Measurements from ENCODE around the gene PSD4. TPM values are rescaled to one million over a fixed set of nuclear protein-coding genes. Genes with fewer than 3 reads are reported as not detected.

The PSD4 gene
- total RNA-seq, 4 donors from 2014 or later = 53.8 to 102 (median 88.0) TPM

GRCh38 chr2:113187771-113188170, 14.0 kb downstream of the PSD4 start:
- H3K27ac ChIP-seq = no peak overlapping the region

DNA sequence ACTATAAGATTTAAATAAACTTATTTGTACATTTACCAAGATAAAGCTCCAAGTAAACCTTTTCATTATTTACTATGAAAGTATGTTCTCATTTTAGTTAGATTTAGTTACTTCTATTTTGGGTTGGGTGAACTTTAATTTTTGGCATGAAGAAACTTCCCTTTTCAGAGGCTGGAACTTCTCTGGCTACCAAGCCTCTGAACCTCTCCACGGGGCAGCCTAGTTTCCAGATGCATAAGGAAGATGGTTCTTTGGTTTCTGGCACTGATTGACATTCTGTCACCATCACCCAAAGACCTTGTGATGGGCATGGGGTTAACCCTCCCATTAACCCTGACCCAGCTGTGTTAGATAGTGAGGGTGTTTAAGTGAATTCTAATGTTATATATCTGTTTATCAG, 17.1 kb downstream of the PSD4 start:
- Histone ChIP-seq H3K4me3 (no peak overlapping the region), H3K27ac (no peak overlapping the region), H3K9me3 (no peaks in the 10 kb centered on the region), H3K36me3 (peaks cover 5% of the 10 kb centered on the region), H3K4me1 (no peaks in the 10 kb centered on the region), H3K27me3 (no peaks in the 10 kb centered on the region)
- TF ChIP-seq POLR2A (IDR thresholded peaks at IDR 0.05) = no peak
- TF ChIP-seq POLR2AphosphoS5 (IDR thresholded peaks at IDR 0.05) = no peak
- TF ChIP-seq, protein P1, sequence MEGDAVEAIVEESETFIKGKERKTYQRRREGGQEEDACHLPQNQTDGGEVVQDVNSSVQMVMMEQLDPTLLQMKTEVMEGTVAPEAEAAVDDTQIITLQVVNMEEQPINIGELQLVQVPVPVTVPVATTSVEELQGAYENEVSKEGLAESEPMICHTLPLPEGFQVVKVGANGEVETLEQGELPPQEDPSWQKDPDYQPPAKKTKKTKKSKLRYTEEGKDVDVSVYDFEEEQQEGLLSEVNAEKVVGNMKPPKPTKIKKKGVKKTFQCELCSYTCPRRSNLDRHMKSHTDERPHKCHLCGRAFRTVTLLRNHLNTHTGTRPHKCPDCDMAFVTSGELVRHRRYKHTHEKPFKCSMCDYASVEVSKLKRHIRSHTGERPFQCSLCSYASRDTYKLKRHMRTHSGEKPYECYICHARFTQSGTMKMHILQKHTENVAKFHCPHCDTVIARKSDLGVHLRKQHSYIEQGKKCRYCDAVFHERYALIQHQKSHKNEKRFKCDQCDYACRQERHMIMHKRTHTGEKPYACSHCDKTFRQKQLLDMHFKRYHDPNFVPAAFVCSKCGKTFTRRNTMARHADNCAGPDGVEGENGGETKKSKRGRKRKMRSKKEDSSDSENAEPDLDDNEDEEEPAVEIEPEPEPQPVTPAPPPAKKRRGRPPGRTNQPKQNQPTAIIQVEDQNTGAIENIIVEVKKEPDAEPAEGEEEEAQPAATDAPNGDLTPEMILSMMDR (IDR thresholded peaks at IDR 0.05) = no peak
- TF ChIP-seq EP300 (IDR thresholded peaks at IDR 0.05) = no peak
- no peak for DNase-seq (ENCODE audit: low spot score in 2 of 2)
- 48% methylated on average over 1 of the region's 1 CpG for WGBS

More at GRCh38 chr2:113187771-113188170, 14.0 kb downstream of the PSD4 start:
- DNase-seq (ENCODE audit: low spot score in 2 of 2) = no peak
- Histone ChIP-seq H3K27me3 (no peaks in the 10 kb centered on the region), H3K9me3 (no peaks in the 10 kb centered on the region), H3K4me3 (no peak overlapping the region), H3K36me3 (peaks cover 8% of the 10 kb centered on the region), H3K4me1 (peaks cover 6% of the 10 kb centered on the region)
- TF ChIP-seq POLR2AphosphoS5 (IDR thresholded peaks at IDR 0.05) (no peak), POLR2A (IDR thresholded peaks at IDR 0.05) (no peak), EP300 (IDR thresholded peaks at IDR 0.05) (no peak)
- TF ChIP-seq, protein P1 (IDR thresholded peaks at IDR 0.05) = no peak
- WGBS = 86% methylated on average over 6 of the region's 6 CpGs

DNA sequence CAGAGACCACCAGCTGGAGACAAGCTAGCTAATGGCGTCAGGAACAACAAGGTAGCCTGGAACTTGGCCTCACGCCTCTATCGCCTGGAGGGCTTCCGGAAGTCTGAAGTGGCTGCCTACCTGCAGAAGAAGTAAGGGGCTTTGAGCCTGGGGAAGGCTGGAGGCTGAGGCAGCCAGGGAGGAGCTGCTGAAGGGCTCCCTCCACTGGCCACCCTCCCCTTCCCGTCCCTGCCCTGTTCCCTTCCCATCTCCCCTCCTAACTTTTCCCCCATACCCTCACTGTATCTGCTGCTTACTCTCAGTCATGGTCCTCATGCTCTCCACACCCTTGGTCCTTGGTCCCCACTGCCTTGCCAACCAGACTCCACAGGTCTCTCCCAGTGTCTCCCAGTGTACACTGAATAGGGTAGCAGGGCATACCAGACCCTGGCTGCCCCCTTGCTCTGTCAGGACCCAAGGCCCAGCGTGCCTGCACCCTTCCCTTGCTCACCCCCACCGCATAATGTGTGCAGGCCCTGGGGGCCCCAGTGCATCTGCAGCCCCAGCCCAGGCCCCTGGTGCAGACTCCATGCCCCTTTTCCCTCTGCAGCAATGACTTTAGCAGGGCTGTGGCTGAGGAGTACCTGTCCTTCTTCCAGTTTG, 18.8 kb downstream of the PSD4 start:
- H3K36me3 ChIP-seq = peaks cover 7% of the 10 kb centered on the region
- no peak for DNase-seq (ENCODE audit: low spot score in 2 of 2)
- 67% methylated on average over 3 of the region's 7 CpGs for WGBS
- no peak overlapping the region for H3K4me3 ChIP-seq
- no peaks in the 10 kb centered on the region for H3K9me3 ChIP-seq
- no peaks in the 10 kb centered on the region for H3K4me1 ChIP-seq
- H3K27me3 ChIP-seq = no peaks in the 10 kb centered on the region
- H3K27ac ChIP-seq = no peak overlapping the region
- TF ChIP-seq POLR2AphosphoS5 (IDR thresholded peaks at IDR 0.05) (no peak), POLR2A (IDR thresholded peaks at IDR 0.05) (no peak), EP300 (IDR thresholded peaks at IDR 0.05) (no peak)
- TF ChIP-seq, protein P1 (IDR thresholded peaks at IDR 0.05) = no peak

DNA sequence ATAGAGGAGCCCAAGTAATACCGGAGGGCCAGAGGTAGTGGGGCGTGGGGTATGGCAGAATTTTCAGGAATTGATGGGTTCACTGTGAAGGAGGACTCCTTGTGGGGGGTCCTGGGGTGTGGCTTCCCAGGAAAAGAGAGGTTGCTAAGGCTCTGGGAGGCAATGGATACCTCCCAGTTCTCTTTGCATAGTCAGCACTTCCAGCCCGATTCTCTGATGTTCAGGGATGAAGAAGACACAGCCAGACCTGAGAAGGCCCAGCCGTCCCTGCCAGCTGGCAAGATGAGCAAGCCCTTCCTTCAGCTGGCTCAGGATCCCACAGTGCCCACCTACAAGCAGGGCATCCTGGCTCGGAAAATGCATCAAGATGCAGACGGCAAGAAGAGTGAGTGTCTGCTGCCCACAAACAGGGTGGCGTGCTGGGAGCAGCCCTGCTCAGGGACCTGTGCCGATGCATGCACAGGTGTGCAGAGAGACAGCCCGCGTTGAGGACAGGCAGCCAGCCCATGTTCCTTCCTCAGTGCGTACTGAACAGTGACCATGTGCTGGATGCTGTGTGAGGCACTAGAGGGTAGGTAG, 22.2 kb downstream of the PSD4 start:
- Histone ChIP-seq H3K9me3 (no peaks in the 10 kb centered on the region), H3K4me3 (no peak overlapping the region), H3K27ac (no peak overlapping the region), H3K36me3 (peaks cover 7% of the 10 kb centered on the region), H3K4me1 (peaks cover 26% of the 10 kb centered on the region), H3K27me3 (no peaks in the 10 kb centered on the region)
- WGBS = 92% methylated on average over 10 of the region's 11 CpGs
- DNase-seq (ENCODE audit: low spot score in 2 of 2) = no peak
- TF ChIP-seq POLR2A (IDR thresholded peaks at IDR 0.05) (no peak), EP300 (IDR thresholded peaks at IDR 0.05) (no peak), POLR2AphosphoS5 (IDR thresholded peaks at IDR 0.05) (no peak)
- TF ChIP-seq, protein P1 (IDR thresholded peaks at IDR 0.05) = no peak

GRCh38 chr2:113196839-113197238, 23.1 kb downstream of the PSD4 start:
- no peak overlapping the region for H3K4me3 ChIP-seq
- DNase-seq (ENCODE audit: low spot score in 2 of 2) = no peak
- H3K36me3 ChIP-seq = peaks cover 15% of the 10 kb centered on the region
- WGBS = 90% methylated on average over 4 of the region's 4 CpGs
- no peaks in the 10 kb centered on the region for H3K9me3 ChIP-seq
- TF ChIP-seq EP300 (IDR thresholded peaks at IDR 0.05) = no peak
- TF ChIP-seq, protein P1 (IDR thresholded peaks at IDR 0.05) = no peak
- TF ChIP-seq POLR2A (IDR thresholded peaks at IDR 0.05) = no peak
- no peak for TF ChIP-seq POLR2AphosphoS5 (IDR thresholded peaks at IDR 0.05)
- H3K4me1 ChIP-seq = peaks cover 34% of the 10 kb centered on the region
- H3K27me3 ChIP-seq = no peaks in the 10 kb centered on the region
- H3K27ac ChIP-seq = no peak overlapping the region
